NAMALWA (cell line): ENCODE data around the gene APC.
"Not testable (repeated sequence)": the region's sequence is repeated elsewhere in the genome, so short reads cannot be mapped to it uniquely, and the experiment has no call there.

ENCODE experiments used
- DNase-seq: peaks from one replicate; pipeline ENCODE4 v3.0.0-alpha.2; 2015; ENCODE audit warnings: low spot score

The APC gene

DNA sequence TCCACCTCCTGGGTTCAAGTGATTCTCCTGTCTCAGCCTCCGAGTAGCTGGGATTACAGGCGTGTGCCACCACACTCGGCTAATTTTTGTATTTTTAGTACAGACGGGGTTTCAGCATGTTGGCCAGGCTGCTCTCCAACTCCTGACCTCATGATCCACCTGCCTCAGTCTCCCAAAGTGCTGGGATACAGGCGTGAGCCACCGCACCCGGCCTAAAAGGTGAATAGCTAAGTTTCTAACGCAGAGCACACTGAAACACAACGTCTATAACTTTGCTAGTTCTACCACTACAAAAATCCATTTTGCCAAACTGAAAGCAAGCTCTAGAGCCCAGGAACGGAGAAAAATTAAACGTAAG lies 122.9 kb downstream of the APC start:
- not testable (repeated sequence) for DNase-seq

DNA sequence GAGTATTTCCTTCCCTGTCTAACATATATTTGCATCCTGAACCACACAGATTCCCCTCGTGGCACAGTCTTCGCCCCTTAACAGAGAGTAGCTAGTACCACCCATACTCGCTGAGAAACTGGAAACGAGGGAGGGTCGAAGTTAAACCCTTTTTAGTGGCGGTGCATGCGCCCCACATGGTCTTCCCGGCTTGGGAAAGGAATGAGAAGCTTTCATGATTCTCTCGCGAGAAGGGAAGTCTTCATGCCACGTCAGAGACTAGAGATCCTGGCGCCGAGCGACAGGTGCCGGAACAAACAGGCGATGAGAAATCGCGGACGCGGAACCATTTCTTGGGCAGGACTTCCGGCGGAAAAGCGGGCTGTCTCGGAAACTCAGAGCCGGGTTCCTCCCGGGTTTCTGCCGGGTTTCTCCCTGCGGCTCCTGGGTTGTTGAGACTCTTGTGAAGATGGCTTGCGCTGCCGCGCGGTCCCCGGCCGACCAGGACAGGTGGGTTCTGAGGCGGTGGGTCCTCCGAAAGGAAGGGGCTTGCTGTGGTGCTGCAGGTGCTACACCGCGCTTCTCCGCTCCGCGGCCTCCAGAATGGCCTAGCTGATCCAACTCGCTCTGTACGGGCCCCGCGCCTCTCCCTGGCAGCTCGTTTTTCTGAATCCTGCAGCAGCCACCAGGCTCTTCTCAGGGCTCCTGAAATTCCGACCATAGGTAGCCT lies 123.4 kb downstream of the APC start, which contains the start of gene SRP19:
TSS of gene SRP19 (plus strand) at position 359 of the 709 bp plus-strand sequence. CDS start at position 449, 90 bp downstream.
- peak; percentile 98 for DNase-seq

DNA sequence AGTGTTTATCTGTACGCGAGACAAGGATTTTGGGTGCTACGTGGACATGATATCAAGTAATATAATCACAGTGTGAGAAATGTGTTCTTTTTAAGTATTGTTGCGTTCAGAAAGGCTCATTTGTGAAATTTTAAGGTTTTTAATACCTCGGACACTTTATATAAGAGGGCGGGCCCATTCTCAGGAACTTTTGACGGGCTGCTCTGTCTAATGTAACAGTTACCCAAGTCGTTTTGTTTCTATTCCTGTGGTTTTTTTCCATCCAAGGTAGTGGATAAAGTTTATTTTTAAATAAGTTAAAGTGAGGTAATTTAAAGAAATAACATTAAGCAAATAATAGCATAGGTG lies 123.9 kb downstream of the APC start:
- DNase-seq = no peak

DNA sequence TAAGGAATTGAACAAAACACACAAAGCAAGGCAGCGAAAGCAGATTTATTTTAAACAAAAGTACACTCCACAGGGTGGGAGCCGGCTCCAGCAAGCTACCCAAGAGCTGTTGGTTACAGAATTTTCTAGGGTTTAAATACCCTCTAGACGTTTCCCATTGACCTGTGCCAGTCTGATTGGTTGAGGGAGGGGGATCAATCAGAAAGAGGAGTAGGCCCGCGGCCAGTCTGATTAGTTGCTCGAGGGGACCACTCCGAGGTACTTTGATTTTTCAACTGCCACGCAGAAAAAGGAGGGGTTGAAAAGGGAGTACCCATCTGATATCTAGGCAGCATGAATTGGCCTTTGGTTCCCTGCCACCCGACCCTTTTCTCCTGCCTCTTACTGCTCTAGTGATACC lies 124.4 kb downstream of the APC start:
- no peak for DNase-seq

DNA sequence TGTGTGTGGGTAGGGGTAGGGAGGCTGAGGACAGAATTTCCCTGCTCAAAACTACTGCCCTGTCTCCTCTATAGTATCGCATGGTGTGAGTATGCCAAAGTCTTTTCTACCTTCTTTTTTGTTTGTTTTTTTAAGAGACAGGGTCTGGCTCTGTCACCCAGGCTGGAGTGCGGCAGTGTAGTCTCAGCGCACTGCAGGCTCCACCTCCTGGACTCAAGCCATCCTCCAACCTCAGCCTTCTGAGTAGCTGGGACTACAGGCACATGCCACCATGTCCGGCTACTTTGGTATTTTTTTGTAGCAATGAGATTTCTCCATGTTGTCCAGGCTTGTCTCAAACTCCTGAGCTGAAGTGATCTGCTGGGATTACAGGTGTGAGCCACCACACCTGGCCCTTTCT lies 125.9 kb downstream of the APC start:
- DNase-seq = no peak

DNA sequence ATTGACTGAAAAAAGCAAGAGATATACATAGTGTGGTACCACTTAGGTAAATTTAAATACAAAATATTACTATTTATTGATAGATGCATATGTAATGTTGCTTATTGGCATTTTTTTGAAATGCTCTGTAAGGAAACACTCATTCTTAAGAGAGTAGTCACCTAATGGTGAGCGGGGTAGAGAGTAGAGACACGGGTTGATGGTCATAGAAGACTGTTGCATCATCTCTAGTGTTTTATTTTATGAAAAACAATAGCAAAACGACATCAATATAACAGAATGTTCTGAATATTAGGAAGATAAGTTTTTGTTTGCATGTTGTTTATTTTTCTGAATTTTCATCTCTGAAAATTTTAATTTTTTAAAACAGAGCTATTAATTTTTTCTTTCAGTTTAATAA lies 127.4 kb downstream of the APC start:
- DNase-seq = no peak

DNA sequence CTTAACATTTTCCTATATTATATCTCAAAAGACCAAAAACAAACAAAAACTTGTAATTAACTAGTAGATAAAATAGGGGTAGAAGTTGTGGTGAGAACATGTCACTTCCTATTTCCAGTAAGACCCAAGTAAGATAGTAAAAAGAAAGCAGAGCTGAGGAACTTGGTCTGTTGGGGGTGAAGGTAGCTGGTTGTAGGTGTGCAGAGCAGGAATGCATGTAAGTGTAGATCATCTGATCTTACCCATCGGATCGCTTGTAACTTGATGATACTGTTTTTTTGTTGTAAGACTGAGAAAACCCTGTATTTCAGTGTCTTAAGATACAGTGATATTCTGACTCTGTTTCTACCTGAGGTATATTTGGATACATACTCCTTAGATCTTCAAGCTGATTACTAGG lies 129.1 kb downstream of the APC start:
- DNase-seq = no peak

DNA sequence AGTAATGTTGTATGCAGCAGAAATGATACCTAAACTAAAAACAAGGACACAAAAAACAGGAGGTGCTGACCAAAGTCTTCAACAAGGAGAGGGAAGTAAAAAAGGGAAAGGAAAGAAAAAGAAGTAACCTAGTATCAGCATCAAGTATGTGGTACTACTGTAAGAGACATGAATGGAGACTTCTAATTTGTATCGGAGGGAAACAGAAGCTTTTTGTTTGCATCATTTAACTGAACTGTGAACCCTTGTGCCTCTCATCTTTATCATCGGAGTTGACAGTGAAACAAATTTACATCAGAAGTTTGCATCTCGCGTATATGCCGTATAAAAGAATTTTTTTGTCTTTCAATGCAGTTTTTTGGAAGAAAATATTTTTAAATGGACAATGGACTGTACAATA lies 129.7 kb downstream of the APC start:
- DNase-seq = no peak

DNA sequence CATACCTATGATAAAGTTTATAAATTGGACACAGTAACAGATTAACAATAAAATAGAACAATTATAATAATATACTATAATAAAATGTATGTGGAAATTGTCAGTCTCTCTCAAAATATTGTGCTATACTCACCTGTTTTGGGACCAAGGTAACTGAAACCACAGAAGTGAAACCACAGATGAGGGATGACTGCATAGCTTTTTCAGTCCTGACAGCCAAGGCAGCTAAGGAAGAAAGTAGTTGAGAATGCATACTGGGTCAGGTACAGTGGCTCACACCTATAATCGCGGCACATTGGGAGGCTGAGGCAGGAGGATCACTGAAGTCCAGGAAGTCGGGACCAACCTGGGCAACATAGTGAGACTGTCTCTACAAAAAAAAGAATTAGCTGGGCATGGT lies 132.3 kb downstream of the APC start:
- no peak for DNase-seq

DNA sequence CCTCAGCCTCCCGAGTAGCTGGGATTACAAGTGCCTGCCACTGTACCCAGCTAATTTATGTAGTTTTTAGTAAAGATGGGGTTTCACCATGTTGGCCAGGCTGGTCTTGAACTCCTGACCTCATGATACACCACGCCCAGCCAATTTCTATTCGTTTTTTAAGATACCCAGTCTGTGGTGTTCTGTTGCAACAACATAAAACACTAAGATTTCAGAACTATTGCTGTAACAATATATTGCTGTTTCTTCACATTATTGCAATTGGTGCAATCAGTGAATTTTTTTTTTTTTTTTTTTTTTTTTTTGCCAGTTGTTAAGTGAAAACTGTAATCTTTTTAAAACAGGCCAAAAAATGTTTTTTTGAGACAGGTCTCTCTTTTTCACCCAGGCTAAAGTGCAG lies 133.3 kb downstream of the APC start:
- DNase-seq = no peak

DNA sequence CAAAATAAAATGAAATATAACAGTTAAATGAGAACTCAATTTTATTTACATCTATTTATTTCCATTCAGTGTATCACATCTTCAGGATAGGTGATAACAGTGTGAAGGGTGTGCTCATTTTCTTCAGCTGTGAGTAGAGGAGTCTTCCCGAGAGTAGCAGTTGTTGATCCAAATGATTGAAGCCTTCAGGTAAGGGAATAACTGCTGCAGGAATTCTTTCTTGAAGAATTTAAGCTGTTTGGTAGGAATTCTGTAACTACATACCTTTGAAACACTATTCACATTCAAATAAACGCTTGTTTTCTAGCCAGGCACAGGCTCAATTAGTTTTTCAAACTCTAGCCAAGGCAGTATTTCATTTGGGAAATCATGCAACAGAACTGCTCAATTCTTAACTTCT lies 138.7 kb downstream of the APC start:
- DNase-seq = no peak

DNA sequence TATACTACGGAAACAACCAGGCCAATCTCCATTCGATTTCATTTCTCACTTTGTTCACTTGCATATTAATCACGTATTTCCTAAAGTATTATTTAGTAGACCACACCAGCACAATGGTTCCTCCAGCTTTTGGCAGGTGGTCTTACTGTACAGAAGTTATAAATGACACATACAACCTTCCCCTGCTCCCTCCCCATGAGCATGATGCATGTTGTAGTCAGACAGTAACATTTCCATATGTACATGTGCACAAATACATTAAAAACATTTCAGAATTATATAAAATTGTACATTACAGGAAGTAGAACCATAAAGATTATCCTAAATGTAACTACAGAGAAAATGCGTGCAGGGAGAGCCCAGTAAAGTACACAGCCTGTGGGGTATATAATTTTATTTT lies 140.4 kb downstream of the APC start:
- no peak for DNase-seq

DNA sequence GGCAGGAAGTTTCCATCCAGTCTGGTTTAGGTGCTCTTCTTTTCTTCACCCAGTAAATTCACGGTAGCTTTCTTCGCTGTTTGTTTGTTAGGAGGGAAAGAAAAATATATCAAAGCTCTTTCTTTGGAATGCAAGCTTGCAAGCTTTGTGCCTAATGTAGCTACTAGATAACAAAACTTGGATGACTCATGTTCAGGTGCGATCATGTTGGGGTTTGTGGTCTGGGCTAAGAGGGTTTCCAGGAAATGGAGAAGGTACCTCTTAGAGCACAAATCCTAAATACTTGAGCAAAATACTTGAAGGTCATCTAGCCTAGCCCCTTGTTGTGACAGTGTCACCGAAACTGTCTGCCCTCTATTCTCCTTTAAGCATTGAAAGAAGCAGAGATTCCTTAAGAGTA lies 141.1 kb downstream of the APC start:
- DNase-seq = no peak

DNA sequence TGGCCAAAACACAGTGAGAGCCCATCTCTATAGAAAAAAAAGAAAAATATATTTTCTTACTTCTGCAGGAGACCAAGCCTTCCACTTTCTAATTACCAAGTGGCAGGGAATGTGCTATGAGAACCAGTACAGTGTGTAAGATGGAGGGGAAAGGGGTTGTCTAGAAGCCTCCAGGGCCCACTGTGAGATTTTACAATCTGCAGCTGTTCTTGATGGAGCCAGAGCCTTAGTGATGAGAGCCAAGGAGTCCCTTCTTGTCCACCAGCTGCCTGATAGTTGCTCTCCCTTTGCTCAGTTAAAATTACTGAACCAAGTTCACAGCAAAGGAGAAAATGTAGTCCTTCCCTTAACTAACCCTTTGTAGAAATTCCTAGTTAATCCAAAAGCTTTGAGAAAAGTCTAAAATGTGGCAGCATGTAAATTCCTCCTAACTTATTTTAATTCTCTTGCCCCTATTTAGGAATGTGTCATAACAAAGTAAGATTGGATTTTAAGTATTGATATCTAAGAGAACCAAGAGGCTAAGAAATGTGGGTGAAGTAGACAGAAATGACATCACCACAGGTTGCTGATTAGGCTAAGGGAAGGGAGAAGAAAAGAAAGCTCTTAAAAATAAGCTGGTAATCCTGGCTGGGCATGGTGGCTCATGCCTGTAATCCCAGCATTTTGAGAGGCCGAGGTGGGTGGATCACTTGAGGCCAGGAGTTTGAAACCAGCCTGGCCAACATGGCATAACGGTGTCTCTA lies 142.7 kb downstream of the APC start:
- no peak for DNase-seq

DNA sequence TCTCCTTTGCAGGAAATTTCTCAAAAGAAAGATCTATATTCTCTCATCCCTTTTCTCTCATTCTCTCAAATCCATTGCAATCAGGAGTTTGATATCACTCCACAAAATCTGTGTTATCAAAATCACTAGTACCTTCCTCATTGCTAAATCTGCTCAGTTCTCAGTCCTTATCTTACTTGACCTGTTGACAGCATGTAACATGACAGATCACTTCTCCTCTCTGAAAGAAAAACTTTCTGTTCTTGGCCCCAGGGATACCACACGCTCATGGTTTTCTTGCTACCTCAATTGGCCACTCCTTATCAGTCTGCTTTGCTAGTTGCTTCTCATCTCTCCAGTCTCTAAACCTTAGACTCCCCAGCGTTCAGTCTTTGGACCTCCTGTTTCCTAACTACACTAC lies 145.5 kb downstream of the APC start:
- DNase-seq = no peak

DNA sequence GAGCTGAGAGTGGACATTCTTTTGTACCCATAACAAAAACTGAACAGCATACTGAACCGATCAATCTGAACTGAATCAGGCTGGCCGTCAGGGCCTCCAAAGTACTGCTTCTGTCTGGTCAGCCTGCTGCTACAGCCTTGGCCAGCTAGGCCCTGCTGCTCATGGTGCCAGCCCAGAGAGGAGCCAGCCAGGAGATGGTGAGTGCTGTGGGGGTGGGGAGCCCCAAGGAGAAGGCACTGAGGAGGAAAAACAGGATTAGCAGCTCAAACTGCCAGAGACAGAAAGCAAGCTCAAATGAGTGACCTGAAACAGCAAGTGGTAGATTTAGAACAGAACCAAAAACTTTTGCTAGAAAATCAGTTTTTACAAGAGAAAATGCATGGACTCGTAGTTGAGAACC lies 147.3 kb downstream of the APC start:
- DNase-seq = no peak

DNA sequence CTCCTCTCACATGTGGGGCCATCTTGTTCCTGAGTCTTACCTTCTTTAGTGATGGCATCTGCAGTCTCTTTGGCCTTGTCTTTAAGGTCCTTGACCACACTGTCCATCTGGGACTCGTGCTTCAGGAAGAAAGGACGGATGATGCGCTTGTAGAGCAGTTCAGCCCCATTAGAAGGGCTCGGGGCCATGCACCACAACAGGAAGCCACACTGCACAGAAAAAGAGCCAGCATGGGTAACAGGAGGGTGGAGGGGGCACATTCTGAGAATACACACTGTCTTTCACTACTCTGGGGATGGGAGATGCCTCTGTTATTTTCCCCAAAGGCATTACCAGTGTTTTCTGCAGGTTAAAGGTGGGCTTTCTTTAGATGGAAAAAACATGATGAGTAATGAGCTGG lies 149.3 kb downstream of the APC start:
- DNase-seq = no peak

DNA sequence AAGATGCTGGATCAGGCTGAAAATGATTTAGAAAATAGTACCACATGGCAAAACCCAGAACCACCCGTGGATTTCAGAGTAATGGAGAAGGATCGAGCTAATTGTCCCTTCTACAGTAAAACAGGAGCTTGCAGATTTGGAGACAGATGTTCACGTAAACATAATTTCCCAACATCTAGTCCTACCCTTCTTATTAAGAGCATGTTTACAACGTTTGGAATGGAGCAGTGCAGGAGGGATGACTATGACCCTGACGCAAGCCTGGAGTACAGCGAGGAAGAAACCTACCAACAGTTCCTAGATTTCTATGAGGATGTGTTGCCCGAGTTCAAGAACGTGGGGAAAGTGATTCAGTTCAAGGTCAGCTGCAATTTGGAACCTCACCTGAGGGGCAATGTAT lies 154.4 kb downstream of the APC start:
- DNase-seq = not testable (repeated sequence)

DNA sequence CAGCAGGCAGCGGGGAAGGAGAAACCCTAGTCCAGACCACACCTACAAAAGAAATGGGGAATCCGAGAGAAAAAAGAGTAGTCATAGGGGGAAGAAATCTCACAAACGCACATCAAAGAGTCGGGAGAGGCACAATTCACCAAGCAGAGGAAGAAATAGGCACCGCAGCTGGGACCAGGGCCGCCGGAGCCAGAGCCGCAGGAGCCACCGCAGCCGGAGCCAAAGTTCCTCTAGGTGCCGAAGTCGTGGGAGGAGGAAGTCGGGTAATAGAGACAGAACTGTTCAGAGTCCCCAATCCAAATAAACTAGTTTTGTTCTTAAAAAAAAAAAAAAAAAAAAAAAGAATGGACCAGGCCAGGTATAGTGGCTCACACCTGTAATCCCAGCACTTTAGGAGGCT lies 155.1 kb downstream of the APC start:
- DNase-seq = no peak

DNA sequence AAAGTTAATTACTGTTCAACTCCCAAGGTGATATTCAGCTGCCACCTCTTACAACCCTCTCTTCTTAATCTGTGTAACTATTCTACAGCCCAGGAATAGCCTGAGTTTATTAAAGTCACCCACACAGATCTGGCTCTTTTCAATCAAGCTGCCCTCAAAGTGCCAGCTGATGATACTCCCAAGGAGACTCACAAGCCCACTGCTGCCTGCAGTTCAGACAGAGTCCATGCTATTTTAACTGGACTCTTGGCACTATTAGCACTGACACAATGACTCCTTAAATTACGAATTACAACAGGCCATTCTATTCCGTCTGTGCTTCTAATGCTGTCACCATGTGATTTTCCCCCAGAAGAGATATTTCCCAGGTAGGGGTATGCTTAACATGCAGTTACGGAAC lies 158.0 kb downstream of the APC start:
- no peak for DNase-seq
